Activated CD4-positive, alpha-beta T cell treated with anti-CD3 and anti-CD28 coated beads for 24 hours (primary cell): Measurements from ENCODE around the gene MSRB1.

Source experiments
- DNase-seq, 2 donors: peaks; one replicate each; pipeline ENCODE4 v3.0.0-alpha.2; 2020; ENCODE audit warnings: low read depth in 2 of 2

The MSRB1 gene

GRCh38 chr16:1942810-1943726 lies at the start of gene MSRB1:
Gene MSRB1 (minus strand): TSS chr16:1943199. CDS start chr16:1943156, 43 bp downstream.
- peak; percentile 99 to 100 for DNase-seq

- DNase-seq: peak; percentile 97 to 98
Observed at GRCh38 chr16:1991948-1992703, 49.1 kb upstream of the MSRB1 start.

- no peak for DNase-seq
Observed at GRCh38 chr16:1991588-1991947, 48.6 kb upstream of the MSRB1 start.

- no peak for DNase-seq
Observed at GRCh38 chr16:1991135-1991551, 48.1 kb upstream of the MSRB1 start.

GRCh38 chr16:1990351-1991134 lies 47.5 kb upstream of the MSRB1 start:
- DNase-seq: no peak

GRCh38 chr16:1990101-1990350 lies 47.0 kb upstream of the MSRB1 start:
- no peak for DNase-seq

GRCh38 chr16:1989209-1990100 lies 46.5 kb upstream of the MSRB1 start, which contains the start of gene SYNGR3:
Gene SYNGR3 (plus strand): TSS chr16:1989970. CDS start chr16:1990103, 133 bp downstream.
- DNase-seq: no peak

GRCh38 chr16:1987198-1987597 lies 44.2 kb upstream of the MSRB1 start:
- DNase-seq: no peak

- DNase-seq: no peak
Observed at GRCh38 chr16:1985466-1986150, 42.6 kb upstream of the MSRB1 start.

- no peak for DNase-seq
Observed at GRCh38 chr16:1984347-1985225, 41.6 kb upstream of the MSRB1 start.

- peak in 1 of 2 donors; percentile 74 for DNase-seq
Observed at GRCh38 chr16:1983544-1984346, 40.7 kb upstream of the MSRB1 start, which contains the start of gene GFER. Gene GFER (plus strand): TSS chr16:1984193. CDS start chr16:1984219, 26 bp downstream.

GRCh38 chr16:1982991-1983543 lies 40.1 kb upstream of the MSRB1 start:
- no peak for DNase-seq

GRCh38 chr16:1982013-1982433 lies 39.0 kb upstream of the MSRB1 start:
- DNase-seq: no peak

GRCh38 chr16:1981398-1981836 lies 38.4 kb upstream of the MSRB1 start, which contains the start of gene NOXO1:
Gene NOXO1 (minus strand): TSS chr16:1981469. CDS start chr16:1981179, 290 bp downstream.
- no peak for DNase-seq

GRCh38 chr16:1980770-1981087 lies 37.7 kb upstream of the MSRB1 start:
- DNase-seq: no peak

- DNase-seq: no peak
Observed at GRCh38 chr16:1980030-1980769, 37.2 kb upstream of the MSRB1 start.

GRCh38 chr16:1979271-1980029 lies 36.5 kb upstream of the MSRB1 start:
- no peak for DNase-seq
